Spleen (tissue), 7 donors: Measurements from ENCODE around the gene ATP23.

Source experiments
- CTCF ChIP-seq, 11 experiments: fragments of 200-600 bp in 7 of 11; fragments of 450-650 bp in 4 of 11; sonication (generic) in 4 of 11; IDR thresholded peaks in 8 of 11; conservative IDR thresholded peaks in 3 of 11; 1 replicate in 7 of 11; 2 replicates in 4 of 11; pipeline versions ENCODE4 v1.4.0 to v1.8.0; 2016 to 2021; ENCODE audit warnings: antibody characterized with exemption in 11 of 11, inconsistent platforms in 4 of 11, mild to moderate bottlenecking in 1 of 11
- POLR2A ChIP-seq, 3 donors: fragments of 450-650 bp; IDR thresholded peaks; one replicate each; pipeline ENCODE4 v1.5.1; 2017; ENCODE audit warnings: antibody characterized with exemption in 3 of 3, mild to moderate bottlenecking in 1 of 3
- POLR2AphosphoS5 ChIP-seq, 3 donors: sonication (generic); formaldehyde crosslinking; IDR thresholded peaks; one replicate each; pipeline ENCODE4 v1.5.1; 2017; ENCODE audit warnings: antibody characterized with exemption in 3 of 3
- donor health status: DM: no; HTN: no; CAD: no; lungs with moderate emphysema.
- donor health status: DM: no; HTN: no; CAD: no.
- donor health status: DM: no; HTN: no; CAD: no.

DNA sequence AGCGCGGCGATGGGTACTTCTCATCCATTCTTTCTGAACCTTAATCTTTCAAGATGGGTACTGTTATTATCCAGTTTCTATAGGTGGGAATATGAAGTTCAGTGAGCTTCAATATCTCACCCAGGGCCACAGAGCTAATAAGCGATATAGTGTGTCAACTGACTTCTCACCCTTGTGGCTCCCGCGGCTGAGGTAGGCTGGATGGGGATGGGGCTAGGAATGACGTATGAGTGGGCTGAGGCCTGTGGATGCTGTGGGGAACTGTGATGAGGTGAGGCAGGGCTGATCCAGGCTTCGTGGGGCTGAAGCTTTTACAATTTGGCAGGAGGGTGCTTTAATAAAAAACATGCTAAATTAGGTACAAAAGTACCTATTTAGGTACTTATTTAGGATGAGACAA is 32.9 kb upstream of the ATP23 start:
- TF ChIP-seq POLR2A (IDR thresholded peaks at IDR 0.05): no peak
- TF ChIP-seq CTCF (IDR thresholded peaks at IDR 0.05 in 8 of 11, conservative IDR thresholded peaks at IDR 0.05 in 3 of 11): no peak
- no peak for TF ChIP-seq POLR2AphosphoS5 (IDR thresholded peaks at IDR 0.05)
